ENCODE measurements around the gene KATNAL1. TPM values are rescaled to one million over a fixed set of nuclear protein-coding genes. Genes with fewer than 3 reads are reported as not detected.

KATNAL1 gene
- total and polyA plus RNA-seq, 8 donors = 1.2 to 24.2 (median 4.2) TPM

GRCh38 chr13:30312904-30313303 is 5.6 kb upstream of the KATNAL1 start:
- TF ChIP-seq EP300 (IDR thresholded peaks at IDR 0.05) (no peak), POLR2A (IDR thresholded peaks at IDR 0.05) (no peak), POLR2AphosphoS5 (IDR thresholded peaks at IDR 0.05) (no peak)
- TF ChIP-seq, protein P1, sequence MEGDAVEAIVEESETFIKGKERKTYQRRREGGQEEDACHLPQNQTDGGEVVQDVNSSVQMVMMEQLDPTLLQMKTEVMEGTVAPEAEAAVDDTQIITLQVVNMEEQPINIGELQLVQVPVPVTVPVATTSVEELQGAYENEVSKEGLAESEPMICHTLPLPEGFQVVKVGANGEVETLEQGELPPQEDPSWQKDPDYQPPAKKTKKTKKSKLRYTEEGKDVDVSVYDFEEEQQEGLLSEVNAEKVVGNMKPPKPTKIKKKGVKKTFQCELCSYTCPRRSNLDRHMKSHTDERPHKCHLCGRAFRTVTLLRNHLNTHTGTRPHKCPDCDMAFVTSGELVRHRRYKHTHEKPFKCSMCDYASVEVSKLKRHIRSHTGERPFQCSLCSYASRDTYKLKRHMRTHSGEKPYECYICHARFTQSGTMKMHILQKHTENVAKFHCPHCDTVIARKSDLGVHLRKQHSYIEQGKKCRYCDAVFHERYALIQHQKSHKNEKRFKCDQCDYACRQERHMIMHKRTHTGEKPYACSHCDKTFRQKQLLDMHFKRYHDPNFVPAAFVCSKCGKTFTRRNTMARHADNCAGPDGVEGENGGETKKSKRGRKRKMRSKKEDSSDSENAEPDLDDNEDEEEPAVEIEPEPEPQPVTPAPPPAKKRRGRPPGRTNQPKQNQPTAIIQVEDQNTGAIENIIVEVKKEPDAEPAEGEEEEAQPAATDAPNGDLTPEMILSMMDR (IDR thresholded peaks at IDR 0.05) = no peak
- DNase-seq = no peak
- H3K9me3 ChIP-seq = no peaks in the 10 kb centered on the region
- intact Hi-C loops (cut with DNase I; ENCODE audit: low total_unique reads) = no loop called here
- peaks cover 0 to 21% (median 9%) of the 10 kb centered on the region in 4 donors for H3K4me1 ChIP-seq
- H3K27ac ChIP-seq = no peak overlapping the region
- 13 to 36% (median 24%) methylated on average over 1 of the region's 1 CpG for WGBS, 5 donors
- H3K4me3 ChIP-seq = no peak overlapping the region
- H3K36me3 ChIP-seq = peaks cover 0 to 3% (median 0%) of the 10 kb centered on the region in 4 donors
- no peaks in the 10 kb centered on the region for H3K27me3 ChIP-seq

DNA sequence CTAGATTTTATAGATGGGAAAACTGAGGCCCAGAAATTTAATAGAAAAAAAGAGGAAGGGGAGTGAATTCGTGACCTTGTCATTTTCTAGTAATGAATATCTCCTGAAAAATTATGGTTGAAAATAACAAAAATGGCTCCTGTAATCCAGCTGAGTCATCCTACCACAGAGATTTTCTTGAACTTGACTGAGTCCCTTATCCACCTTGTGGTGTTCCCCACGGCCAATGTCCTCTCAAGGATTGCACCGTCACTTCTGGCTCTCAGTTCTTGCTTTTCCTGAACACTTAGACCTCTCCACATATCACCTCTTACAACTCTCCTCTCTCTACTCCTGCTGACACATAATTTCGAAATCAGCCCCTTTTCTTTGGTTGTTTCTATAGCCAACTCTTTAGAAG is 1.2 kb upstream of the KATNAL1 start:
- TF ChIP-seq POLR2AphosphoS5 (IDR thresholded peaks at IDR 0.05) (no peak), POLR2A (IDR thresholded peaks at IDR 0.05) (no peak)
- TF ChIP-seq, protein P1 (IDR thresholded peaks at IDR 0.05) = no peak
- 65 to 79% (median 78%) methylated on average over 4 of the region's 4 CpGs for WGBS, 5 donors
- Histone ChIP-seq H3K36me3 (peaks cover 0 to 3% (median 0%) of the 10 kb centered on the region in 4 donors), H3K27ac (peak overlapping the region in 1 of 5 donors; percentile 2), H3K4me3 (no peak overlapping the region), H3K9me3 (no peaks in the 10 kb centered on the region), H3K4me1 (peaks cover 0 to 55% (median 30%) of the 10 kb centered on the region in 4 donors), H3K27me3 (no peaks in the 10 kb centered on the region)
- intact Hi-C loops (cut with DNase I; ENCODE audit: low total_unique reads) = no loop called here
- DNase-seq = no peak

DNA sequence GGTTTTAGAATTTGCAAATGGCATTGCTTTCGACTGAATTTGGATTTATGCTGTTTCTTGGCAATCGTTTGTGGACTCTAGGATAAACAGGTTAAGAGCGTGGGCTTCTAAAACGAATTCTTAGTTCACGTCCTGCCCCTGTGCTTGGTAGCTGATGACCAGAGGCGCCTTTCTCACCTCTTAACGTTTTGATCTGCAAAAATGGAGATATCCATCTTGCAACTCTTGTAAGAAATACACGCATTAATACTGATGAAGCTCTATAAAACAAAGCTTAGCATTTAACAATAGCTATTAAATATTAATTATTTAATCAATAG is 580 bp upstream of the KATNAL1 start:
- no peak for TF ChIP-seq POLR2A (IDR thresholded peaks at IDR 0.05)
- TF ChIP-seq, protein P1 (IDR thresholded peaks at IDR 0.05) = no peak
- no peak for TF ChIP-seq POLR2AphosphoS5 (IDR thresholded peaks at IDR 0.05)
- no peak for TF ChIP-seq EP300 (IDR thresholded peaks at IDR 0.05)
- intact Hi-C loops (cut with DNase I; ENCODE audit: low total_unique reads) = no loop called here
- peak overlapping the region in 4 of 5 donors; percentile 85 to 96 (median 92) for H3K27ac ChIP-seq
- DNase-seq = no peak
- peaks cover 0 to 3% (median 0%) of the 10 kb centered on the region in 4 donors for H3K36me3 ChIP-seq
- H3K27me3 ChIP-seq = no peaks in the 10 kb centered on the region
- no peaks in the 10 kb centered on the region for H3K9me3 ChIP-seq
- WGBS, 5 donors = 22 to 37% (median 22%) methylated on average over 8 of the region's 8 CpGs
- peaks cover 0 to 54% (median 31%) of the 10 kb centered on the region in 4 donors for H3K4me1 ChIP-seq
- H3K4me3 ChIP-seq = peak overlapping the region; percentile 73 to 91 (median 85)

DNA sequence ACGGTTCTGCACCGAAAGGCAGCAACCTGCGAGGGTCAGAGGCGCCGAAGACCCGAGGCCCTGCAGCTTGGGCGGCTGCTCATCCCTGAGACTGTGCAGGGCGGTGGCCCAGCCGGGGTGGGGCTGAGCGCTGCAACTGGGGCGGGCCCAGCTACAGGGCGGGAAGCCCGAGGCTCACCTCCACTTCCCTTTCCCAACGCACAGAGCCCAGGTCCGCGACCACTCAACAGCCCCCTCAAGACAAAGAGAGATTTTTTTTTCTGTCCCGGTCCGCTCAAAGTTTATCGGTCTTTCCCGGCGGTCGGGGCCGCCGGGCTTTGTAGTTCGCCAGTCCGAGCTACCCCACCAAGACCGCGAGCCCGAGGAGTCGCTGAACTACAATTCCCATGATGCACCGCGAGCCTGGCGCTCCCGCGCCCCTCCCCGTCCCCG is 573 bp downstream of the KATNAL1 start:
- no peaks in the 10 kb centered on the region for H3K9me3 ChIP-seq
- H3K36me3 ChIP-seq = peaks cover 0 to 3% (median 0%) of the 10 kb centered on the region in 4 donors
- peak overlapping the region; percentile 73 to 91 (median 85) for H3K4me3 ChIP-seq
- H3K27me3 ChIP-seq = no peaks in the 10 kb centered on the region
- DNase-seq = peak; percentile 92 to 98
- H3K27ac ChIP-seq = peak overlapping the region; percentile 85 to 96 (median 90)
- WGBS, 5 donors = 0 to 1% (median 0%) methylated on average over 16 to 37 of the region's 37 CpGs
- TF ChIP-seq, protein P1 (IDR thresholded peaks at IDR 0.05) = no peak
- peak in 1 of 3 donors; percentile 29 for TF ChIP-seq POLR2AphosphoS5 (IDR thresholded peaks at IDR 0.05)
- intact Hi-C loops (cut with DNase I; ENCODE audit: low total_unique reads) = no loop called here
- peaks cover 0 to 61% (median 31%) of the 10 kb centered on the region in 4 donors for H3K4me1 ChIP-seq
